GM19455 (cell line): Measurements from ENCODE around the gene ANKRD42.
"Not testable (repeated sequence)": the region's sequence is repeated elsewhere in the genome, so short reads cannot be mapped to it uniquely, and the experiment has no call there.

Source experiments
- ATAC-seq: cut with Tn5 transposase; IDR thresholded peaks from one replicate; pipeline ENCODE4 v1.9.1; 2021; ENCODE audit not compliant: unreplicated experiment

The ANKRD42 gene

DNA sequence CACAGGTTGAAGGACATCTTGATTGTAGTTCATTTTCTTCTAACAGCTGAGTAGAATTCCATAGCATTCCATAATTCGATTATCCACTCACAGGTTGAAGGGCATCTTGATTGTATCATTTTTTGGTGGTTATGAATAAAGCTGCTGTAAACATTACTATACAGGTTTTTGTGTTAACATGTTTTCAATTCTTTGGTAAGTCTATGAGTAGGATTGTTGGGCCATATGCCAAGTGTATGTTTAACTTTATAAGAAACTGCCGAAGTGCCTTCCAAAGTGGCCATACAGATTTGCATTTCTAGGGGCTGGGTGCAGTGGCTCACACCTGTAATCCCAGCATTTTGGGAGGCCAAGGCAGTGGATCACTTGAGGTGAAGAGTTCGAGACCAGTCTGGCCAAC lies 44.6 kb downstream of the ANKRD42 start:
- no peak for ATAC-seq

DNA sequence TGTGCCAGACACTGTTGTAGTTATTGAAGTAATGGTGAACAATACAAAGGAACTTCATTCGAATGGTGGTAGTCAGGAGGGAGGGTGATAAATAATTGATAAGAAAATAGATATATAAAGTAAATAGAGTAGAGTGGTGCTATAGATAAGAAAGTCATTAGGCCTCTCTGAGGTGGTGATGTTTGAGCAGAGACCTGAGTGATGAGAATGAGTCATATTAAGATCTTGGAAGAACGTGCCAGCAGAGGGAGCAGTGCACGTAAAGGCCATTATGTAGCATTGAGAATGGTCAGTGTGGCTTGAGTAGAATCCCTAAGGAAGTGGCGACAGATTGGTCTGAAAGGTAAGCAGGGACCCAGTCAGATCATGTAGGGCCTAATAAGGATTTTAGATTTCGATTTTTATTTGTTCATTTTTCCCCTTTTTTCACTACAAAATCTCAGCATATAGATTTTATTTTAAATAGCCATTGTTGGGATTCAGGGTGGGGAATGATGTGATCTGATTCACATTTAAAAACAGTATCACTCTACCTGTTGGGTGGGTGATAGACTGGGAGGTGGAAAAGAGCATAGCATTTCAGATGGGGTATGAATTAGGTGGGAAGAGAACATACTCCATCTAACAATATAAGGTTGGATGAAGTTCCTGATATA lies 47.9 kb downstream of the ANKRD42 start:
- peak; percentile 78 for ATAC-seq

DNA sequence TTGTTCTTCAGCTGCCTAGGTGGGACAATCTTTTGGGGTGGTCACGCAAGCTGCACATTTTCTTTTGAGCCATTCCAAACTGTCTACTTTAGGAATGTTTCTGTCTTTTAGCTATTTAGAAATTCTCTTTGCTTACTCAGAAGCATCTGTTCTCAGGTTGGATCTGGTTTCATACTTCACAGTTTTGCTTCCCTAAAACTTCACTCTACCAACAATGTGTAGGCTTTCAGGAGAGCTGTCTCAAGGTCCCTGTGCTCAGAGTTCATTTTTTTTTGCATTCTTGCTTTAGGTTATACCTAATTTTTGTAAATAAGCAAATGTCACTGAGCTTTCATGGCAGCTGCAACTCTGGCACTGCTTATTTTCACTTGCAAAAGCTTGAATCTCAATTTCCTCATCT lies 55.9 kb downstream of the ANKRD42 start:
- ATAC-seq = no peak

DNA sequence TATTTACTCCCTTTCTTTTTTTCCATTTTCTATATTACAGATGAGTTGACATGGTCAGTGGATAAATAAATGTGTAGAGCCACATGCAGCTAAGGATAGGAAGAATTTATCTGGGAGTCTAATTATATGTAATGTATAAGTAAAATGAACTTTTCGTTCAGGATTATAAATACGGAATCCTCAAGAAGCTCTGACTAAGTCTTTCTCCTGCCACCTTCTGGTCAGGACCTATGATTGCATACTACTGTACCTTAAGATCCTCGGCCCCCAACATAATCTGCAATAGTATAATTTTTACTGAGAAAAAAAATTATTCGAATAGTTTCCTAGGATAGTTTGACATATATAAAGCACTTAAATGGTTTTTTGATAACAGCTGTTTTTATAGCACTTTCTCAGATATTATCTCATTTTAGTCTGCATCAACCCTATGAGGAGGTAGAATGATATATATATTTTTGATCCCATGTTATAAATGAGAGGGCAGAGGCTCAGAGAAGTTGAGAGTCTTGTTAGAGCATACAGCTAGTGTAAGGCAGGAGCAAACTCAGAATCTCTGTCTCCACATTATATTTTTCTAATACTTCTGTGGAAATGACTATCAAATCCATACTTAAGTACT lies 56.6 kb downstream of the ANKRD42 start:
- no peak for ATAC-seq

DNA sequence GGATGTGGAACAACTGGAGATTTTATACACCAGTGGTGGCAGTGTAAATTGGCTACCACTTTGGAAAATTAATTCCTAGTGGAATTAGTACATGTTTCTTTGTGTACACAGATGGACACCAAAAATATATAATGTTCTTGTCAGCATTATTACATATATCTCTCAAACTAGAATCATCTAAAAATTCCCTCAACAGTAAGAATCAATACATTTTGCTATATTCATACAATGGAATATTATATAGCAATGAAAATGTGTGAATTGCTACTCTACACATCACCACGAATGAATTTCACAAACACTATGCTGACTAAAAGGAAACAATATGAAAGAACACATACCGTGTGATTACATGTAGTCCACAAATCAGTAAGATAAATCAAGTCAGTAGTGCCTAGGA lies 58.8 kb downstream of the ANKRD42 start:
- no peak for ATAC-seq

DNA sequence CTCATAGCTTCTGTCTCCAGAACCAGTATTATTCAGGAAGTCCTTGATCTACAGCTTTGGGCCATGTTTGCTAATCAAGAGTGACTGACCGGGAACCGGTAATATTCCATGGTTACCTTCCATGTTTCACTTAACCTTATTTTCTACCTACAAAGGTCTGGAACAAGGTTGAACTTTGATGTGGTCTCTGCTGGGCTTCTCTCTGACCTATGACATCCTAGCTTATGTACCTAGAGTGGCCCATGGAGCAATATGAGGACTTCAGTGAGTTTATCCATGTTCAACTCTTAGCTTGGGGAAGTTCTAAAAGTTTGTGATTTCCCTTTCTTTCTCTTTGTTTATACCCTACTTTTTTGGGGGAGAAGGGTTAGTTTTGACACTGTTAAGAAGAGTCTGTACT lies 59.4 kb downstream of the ANKRD42 start:
- no peak for ATAC-seq

DNA sequence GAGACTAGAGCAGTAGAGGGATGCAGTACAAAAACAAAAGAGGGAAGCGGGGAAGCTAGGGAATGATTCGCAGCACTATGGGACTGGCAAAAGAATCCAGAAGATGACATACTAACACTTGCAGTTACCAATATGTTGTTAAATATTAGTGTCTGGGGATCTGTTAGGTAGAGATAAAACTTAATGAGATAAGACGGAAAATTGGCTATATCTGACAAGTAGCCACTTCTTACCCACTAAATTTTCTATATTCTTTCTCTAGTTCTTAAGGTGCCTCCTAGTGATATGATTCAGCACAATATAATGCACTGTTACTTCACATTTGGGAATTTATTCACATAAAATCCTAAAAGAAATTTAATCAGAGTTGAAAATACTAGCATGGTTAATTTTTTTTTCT lies 61.9 kb downstream of the ANKRD42 start:
- no peak for ATAC-seq

DNA sequence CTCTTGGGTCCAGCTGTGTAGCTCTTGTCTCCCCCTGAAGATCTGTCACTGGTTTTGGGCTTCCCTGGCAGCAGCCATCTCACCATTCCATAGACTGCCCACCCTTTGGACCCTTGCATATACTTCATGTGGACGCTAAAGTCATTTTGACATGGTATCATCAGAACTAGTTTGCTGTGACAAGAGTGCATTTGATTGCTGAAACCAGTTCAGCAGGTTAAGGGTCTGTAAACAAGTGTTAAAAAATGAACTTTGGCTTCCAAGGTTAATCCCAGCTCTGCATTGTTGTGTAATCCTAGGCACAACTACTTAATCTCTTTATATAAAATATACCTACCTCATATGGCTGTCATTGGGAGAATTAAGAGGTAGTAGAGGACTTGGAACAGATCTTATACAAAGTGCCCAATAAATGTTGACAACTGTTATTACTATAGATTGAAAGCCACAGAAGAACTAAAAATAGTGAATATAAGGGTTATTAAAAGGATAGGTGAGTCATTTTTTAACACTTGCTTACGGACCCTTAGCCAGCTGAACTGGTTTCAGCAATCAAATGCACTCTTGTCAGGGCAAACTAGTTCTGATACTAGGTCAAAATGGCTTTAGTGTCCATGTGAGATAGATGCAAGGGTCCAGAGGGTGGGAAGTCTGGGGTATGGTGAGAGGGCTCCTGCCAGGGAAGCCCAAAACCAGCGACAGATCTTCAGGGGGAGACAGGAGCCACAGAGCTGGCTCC lies 63.3 kb downstream of the ANKRD42 start:
- no peak for ATAC-seq

DNA sequence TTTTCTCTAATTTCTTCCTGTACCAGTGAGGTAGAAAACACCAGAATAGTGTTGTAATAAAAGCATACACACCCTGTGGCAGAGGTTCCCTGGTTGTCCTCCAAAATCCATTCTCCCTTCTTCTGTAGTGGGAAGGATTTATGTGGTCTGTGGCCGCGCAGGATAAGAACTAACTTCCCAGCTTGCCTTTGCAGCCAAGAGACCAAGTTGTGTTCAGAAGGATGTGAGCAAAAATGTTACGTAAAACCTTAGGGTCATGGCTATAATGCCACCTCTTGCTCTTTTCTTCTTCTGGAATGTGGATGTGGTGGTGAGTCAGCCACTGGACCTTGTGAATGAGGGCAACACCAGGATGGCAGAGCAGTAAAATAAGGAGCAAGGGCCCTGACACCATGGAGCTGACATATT lies 64.3 kb downstream of the ANKRD42 start:
- ATAC-seq = no peak

DNA sequence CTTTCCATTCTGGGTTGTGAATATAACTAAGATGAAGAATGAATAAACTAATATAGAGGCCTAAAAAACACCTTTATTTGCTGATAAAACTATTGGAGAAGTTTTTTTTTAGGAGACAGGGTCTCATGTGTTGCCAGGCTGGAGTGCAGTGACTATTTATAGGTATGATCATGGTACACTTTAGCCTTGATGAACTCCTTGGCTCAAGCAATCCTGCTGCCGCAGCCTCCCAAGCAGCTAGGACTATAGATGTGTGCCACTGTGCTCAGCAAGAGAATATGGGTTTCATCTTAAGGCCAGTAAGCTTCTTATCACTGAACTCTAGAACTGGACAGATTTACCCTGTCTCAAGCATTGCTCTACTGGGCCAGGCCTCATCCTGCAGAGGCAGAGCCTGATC lies 66.0 kb downstream of the ANKRD42 start:
- no peak for ATAC-seq

DNA sequence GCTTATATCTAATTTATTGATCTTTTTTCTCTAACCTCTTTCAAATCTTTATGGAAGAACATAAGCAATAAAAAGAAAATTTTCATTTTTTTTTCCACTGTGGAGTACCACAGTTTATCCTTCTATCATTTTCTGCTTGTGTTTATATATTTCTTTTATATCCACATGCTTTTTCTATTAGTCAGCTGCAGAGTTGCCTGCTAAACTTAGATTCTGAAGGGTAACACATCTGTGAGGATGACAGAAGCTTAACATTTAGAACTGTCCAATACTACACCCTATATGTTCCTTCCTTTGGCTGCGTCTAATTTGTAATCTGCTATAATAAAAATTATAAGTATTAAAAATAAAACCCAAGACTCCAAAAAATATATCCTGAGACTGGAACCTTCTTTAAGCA lies 71.8 kb downstream of the ANKRD42 start:
- ATAC-seq = no peak

DNA sequence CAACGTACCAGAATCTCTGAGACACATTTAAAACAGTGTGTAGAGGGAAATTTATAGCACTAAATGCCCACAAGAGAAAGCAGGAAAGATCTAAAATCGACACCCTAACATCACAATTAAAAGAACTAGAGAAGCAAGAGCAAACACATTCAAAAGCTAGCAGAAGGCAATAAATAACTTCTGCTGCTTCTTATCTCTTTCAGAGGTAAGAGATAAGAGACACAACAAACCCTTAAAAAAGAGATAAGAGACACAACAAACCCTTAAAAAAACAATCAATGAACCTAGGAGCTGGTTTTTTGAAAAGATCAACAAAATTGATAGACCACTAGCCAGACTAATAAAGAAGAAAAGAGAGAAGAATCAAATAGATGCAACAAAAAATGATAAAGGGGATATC lies 75.6 kb downstream of the ANKRD42 start:
- not testable (repeated sequence) for ATAC-seq

DNA sequence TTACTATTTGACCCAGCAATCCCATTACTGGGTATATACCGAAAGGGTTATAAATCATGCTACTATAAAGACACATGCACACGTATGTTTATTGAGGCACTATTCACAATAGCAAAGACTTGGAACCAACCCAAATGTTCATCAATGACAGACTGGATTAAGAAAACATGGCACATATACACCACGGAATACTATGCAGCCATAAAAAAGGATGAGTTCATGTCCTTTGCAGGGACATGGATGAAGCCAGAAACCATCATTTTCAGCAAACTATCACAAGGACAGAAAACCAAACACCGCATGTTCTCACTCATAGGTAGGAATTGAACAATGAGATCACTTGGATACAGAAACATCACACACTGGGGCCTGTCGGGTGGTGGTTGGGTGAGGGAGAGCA lies 78.2 kb downstream of the ANKRD42 start:
- ATAC-seq = not testable (repeated sequence)

DNA sequence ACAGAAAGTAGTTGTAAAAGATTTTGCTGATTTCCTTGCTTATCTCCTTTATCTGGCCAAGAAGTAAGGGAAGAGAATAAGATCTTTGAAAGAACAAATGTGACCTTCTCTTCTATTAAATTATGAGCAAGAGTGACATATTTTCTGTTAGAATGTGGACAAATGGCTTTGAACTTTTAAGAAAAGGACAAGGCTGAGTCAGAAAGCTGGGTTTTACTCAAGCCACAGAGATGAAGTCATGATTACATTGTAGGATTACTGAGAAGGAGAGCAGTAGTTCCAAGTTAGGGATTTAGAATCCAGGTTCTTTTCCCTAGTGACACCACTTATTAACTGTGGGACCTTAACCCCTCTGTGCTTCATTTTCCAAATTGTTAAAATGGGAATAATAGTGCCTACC lies 79.1 kb downstream of the ANKRD42 start:
- ATAC-seq = no peak

DNA sequence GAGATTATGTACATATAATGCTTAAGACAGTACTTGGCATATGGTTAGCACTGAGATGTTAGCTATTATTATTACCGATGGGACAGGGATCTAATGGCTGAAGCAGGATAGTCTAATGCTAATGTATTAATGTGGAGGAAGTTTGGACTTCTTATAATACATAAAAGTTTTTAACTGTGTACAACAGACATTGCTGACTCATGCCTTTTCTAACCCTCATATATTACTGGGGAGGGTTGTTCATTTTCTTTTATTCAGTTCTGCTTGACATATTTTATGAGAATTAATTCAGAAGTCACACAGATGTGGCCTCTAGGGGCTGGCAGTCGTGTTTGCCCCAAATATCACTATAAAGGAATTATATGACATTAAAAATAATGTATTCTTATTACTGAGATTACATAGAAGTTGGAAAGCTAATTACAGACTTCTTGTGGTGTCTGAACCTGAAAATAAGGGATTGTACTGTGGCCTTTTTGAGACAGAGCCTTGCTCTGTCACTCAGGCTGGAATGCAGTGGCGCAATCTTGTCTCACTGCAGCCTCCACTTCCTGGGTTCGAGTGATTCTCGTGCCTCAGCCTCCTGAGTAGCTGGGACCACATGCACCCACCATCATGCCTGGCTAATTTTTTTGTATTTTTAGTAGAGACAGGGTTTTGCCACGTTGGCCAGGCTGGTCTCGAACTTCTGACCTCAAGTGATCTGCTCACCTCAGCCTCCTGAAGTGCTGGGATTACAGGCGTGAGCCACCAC lies 82.6 kb downstream of the ANKRD42 start:
- ATAC-seq = no peak

DNA sequence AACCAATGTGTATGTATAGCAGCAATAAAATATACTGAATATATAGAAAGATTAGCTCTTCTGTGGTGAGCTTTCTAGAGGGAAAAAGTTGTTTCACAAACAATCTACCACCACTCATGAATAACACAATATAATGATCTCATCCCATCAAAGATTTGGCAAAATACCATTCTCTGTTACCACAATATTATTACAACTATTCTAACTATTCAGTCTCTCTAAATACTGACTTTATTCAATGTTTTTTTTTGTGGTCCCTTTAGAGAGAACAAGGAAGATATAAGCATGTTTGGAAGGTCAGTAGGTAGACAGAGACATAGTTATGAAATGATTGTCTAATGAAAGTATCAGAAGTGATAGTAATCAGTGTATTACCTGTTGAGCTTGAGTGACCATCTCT lies 84.8 kb downstream of the ANKRD42 start:
- no peak for ATAC-seq

DNA sequence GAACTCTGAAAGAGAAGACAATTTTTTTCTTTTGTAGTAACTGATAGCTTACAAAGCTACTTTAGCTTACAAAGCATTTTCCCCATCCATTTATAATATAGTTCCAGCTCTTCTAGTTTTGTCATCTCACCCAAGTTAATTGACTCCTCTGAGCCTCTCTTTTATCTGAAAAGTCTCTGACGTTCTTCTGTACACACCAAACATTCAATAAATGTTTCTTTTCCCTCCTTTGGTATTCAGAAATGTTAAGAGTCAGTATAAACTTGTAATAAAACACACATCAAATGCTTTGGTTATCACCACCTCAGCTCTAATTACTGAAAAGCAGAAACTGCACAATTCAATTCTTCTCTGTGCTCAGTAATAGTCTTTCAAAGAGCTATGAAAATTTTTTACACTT lies 86.7 kb downstream of the ANKRD42 start:
- no peak for ATAC-seq

DNA sequence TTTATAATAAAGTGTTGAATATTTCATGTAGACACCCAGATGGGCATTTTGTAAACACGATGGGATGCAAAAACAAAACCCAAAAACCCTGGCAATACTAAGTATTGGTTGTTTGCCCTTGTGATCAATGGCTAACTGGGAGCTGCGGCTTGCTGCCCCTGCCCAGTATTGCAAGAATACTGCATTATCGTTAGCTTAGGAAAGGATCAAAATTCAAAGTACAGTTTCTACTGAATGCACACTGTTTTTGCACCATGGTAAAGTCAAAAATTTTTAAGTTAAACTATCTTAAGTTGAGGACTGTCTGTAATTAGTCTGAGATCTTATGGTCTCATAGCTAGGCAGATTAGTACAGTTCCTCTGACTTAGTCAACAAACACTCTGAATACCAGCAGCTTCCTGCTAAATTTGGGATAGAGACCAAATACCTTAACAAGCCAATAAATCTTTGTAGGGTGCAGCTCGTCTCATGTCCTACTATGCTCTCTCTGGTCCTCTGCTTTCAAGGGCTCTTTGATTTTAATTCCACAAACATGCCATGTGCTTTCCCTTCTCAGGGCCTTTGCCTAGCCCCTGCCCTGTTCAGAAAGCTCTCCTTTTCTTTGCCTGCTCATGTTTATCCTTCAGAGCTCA lies 88.7 kb downstream of the ANKRD42 start:
- no peak for ATAC-seq

DNA sequence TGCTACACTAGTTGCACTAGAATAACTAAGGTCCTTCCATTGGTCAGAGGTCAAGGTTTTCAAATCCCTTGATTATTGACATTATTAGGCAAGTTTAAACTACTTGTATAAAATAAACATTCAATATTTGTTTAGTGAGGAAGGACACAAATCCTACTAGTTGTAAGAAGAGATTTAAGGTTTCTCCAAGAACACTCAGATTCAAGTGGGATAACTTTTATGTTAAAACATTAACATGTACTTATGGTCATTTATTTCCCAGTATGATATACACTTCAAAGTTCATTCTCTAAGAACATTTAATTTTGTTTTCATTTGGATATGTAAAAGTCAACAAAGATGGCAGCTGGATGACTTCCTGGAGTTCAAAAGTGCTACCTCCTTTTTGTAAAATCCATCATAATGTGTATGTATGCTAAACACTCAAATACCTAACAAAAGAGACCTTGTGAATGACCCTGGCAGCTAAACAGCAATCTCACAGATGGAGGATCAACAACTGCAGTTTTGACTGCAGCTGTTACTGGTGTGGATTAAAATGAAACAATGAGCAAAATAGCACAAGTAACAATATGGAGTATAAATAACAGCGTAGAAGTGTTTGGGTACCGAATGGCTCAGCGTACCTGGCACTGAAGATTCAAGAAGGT lies 91.1 kb downstream of the ANKRD42 start:
- no peak for ATAC-seq

DNA sequence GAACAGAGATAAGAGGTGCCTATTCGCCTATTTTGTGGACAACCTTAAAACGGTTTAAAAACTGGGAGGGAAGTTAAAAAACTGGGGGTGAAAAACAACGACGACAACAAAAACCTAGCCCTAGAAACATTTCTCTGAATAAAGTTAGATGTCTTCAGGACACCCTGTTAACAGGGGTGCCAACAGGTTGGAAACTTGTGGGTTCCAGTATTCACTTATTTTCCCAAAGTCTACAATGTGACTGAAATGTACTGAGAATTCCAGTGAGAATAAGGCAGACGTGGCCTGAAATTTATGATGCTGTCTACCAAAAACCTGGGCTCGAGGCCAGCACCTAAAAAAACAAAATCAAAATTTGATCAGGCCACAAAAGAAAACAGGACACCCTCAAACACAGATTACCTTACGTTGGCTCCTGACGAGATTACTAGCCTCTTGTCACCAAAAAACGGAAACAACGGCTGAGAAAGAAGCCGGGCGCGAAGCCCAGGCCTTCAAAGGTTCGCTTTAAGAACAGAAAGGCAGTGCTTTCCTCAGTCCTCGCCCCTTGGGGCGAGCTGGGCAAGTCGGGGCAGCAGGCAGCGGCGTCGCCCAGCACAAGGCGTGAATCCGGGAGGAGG lies 91.7 kb downstream of the ANKRD42 start:
- peak; percentile 44 for ATAC-seq
